ENCODE measurements around the gene CDC42.

GRCh38 chr1:22111115-22111514 is 58.6 kb downstream of the CDC42 start:
- TF ChIP-seq CTCF (conservative IDR thresholded peaks at IDR 0.05 in 1 of 2, IDR thresholded peaks at IDR 0.05 in 1 of 2; ENCODE audit: low read depth in 1 of 2, low read length in 2 of 2) = no peak
- TF ChIP-seq EZH2 (IDR thresholded peaks at IDR 0.05; ENCODE audit: low read length, missing control alignments) = no peak
